Ascending aorta (tissue), 2 donors: Measurements from ENCODE around the gene CPN2. TPM values are rescaled to one million over a fixed set of nuclear protein-coding genes. Genes with fewer than 3 reads are reported as not detected.

ENCODE experiments used
- DNase-seq, 2 donors: peaks; one replicate each; pipeline ENCODE4 v3.0.0-alpha.2; 2019; ENCODE audit warnings: low spot score in 2 of 2
- H3K27ac ChIP-seq, 2 donors: fragments of 200-600 bp; sonication (generic); one replicate each; pipeline ENCODE4 v1.5.1; 2016 to 2017; ENCODE audit warnings: mild to moderate bottlenecking in 1 of 2
- H3K27me3 ChIP-seq: fragments of 200-600 bp; sonication (generic); one replicate; pipeline ENCODE4 v1.5.1; 2017
- H3K36me3 ChIP-seq, 2 donors: fragments of 200-600 bp; sonication (generic); one replicate each; pipeline ENCODE4 v1.5.1; 2016
- H3K4me1 ChIP-seq, 2 donors: fragments of 200-600 bp; sonication (generic); one replicate each; pipeline ENCODE4 v1.5.1; 2016 to 2017; ENCODE audit warnings: mild to moderate bottlenecking in 1 of 2
- H3K4me3 ChIP-seq, 2 donors: fragments of 200-600 bp; sonication (generic); one replicate each; pipeline ENCODE4 v1.5.1; 2016 to 2017; ENCODE audit warnings: mild to moderate bottlenecking in 1 of 2
- H3K9me3 ChIP-seq, 2 donors: fragments of 200-600 bp; sonication (generic); one replicate each; pipeline ENCODE4 v1.5.1; 2016
- intact Hi-C: fragments of 100-400 bp; cut with DNase I; formaldehyde crosslinking; loops from one replicate; pipeline ENCODE4 v1.15.1; 2023
- total RNA-seq: library from RNA; depleted of rRNA; stranded (reverse); fragments of >200 nt; gene quantifications from one replicate; pipeline ENCODE4 v1.1.0, GENCODE V29; 2016
- TF ChIP-seq, protein P1 (sequence below), 3 experiments: fragments of 200-600 bp in 2 of 3; fragments of 450-650 bp in 1 of 3; sonication (generic) in 2 of 3; IDR thresholded peaks; one replicate each; pipeline ENCODE4 v1.5.1; 2016 to 2019; ENCODE audit warnings: antibody characterized with exemption in 3 of 3, mild to moderate bottlenecking in 1 of 3, moderate library complexity in 1 of 3

CPN2 gene
- total RNA-seq, 1 donor from 2014 or later = not detected

DNA sequence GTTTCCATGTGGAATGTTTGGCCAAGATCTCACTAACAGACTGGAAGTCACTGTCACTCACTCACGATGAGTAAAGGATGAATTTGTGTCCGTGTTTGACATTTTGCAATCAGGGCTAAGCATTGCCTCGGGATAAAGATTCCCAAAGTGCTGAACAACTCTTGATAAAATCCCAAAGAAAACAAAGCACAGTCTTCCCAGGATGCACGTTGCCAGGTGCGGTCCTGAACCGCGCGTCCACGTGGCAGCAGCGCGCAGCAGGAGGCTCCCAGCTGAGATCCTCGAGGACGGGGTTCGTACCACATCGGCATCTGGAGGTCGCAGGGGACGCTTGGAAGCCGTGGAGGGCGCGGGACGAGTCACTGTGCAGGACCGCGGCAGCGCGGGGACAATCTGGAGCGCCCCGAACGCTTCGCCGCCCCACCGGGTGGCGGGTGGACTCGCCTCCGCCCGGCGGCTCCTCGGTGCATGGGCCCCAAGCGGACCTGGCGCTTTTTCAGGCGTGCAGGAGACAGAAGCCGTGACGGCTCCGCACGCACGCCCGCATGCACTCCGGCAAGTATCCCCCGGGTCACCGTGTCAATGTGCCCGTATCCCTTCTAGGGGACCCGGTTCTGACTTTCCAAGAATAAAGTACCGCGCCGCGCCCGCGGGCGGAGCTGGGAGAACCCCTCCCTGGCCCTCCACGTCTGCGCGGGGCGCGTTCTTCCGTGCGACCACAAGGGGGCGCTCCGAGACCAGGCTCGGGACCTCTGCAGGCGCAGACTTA lies 17.7 kb downstream of the CPN2 start:
- H3K9me3 ChIP-seq = no peaks in the 10 kb centered on the region
- H3K27ac ChIP-seq = no peak overlapping the region
- peak in 1 of 2 donors; percentile 90 for DNase-seq
- peaks cover 0 to 5% of the 10 kb centered on the region in 2 donors for H3K4me1 ChIP-seq
- H3K4me3 ChIP-seq = peak overlapping the region; percentile 20 to 66
- no peaks in the 10 kb centered on the region for H3K27me3 ChIP-seq
- H3K36me3 ChIP-seq = no peaks in the 10 kb centered on the region
- intact Hi-C loops = loop anchor here (1.0 to 10.0 kb wide), 3 partner anchors 11 to 261 kb away; no protein-coding TSS in a partner anchor
- TF ChIP-seq, protein P1, sequence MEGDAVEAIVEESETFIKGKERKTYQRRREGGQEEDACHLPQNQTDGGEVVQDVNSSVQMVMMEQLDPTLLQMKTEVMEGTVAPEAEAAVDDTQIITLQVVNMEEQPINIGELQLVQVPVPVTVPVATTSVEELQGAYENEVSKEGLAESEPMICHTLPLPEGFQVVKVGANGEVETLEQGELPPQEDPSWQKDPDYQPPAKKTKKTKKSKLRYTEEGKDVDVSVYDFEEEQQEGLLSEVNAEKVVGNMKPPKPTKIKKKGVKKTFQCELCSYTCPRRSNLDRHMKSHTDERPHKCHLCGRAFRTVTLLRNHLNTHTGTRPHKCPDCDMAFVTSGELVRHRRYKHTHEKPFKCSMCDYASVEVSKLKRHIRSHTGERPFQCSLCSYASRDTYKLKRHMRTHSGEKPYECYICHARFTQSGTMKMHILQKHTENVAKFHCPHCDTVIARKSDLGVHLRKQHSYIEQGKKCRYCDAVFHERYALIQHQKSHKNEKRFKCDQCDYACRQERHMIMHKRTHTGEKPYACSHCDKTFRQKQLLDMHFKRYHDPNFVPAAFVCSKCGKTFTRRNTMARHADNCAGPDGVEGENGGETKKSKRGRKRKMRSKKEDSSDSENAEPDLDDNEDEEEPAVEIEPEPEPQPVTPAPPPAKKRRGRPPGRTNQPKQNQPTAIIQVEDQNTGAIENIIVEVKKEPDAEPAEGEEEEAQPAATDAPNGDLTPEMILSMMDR (IDR thresholded peaks at IDR 0.05) = peak; percentile 96 to 98 (median 98)

DNA sequence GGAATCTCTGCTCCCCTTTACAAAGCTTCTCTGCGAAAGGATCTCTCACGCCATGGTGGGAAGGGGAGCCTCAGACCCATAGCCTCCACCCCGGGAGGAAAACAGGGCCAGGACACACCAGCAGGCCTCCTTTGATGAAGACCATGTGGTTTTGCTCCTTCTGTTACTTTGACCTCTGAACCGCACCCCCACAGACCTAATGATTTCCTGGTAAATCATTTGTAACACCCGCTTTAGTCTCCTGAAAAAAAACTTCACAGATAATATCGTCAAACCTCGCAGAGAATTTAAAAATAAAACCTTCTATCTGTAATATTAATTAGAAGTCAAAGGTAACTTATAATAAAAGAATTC lies 18.3 kb downstream of the CPN2 start:
- Histone ChIP-seq H3K4me3 (no peak overlapping the region), H3K9me3 (no peaks in the 10 kb centered on the region), H3K36me3 (no peaks in the 10 kb centered on the region), H3K4me1 (peaks cover 0 to 5% of the 10 kb centered on the region in 2 donors), H3K27me3 (no peaks in the 10 kb centered on the region), H3K27ac (no peak overlapping the region)
- DNase-seq = no peak
- intact Hi-C loops = loop anchor here (1.0 to 10.0 kb wide), 3 partner anchors 11 to 262 kb away; no protein-coding TSS in a partner anchor
- TF ChIP-seq, protein P1 (IDR thresholded peaks at IDR 0.05) = no peak

DNA sequence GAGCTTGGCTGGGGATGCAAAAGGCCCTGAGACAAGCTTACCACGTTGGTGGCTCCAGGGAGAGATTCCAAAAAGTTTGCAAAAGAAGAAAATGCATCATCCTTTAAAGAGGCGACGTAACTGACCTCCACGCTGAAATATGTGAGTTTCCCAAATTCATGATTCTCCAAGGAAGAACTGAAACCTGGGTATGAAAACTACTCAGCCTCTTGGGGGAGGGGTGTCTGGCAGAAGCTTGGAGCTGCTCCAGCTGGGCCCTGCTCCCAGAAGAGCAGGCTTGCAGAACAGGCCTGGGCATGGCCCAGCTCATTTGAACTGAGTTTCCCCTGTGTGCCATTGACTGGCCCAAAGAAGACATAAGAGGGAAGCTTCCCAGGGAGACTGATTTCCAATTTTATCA lies 20.5 kb downstream of the CPN2 start:
- Histone ChIP-seq H3K27me3 (no peaks in the 10 kb centered on the region), H3K9me3 (no peaks in the 10 kb centered on the region), H3K27ac (no peak overlapping the region), H3K4me1 (peaks cover 0 to 5% of the 10 kb centered on the region in 2 donors), H3K36me3 (no peaks in the 10 kb centered on the region), H3K4me3 (no peak overlapping the region)
- DNase-seq = no peak
- intact Hi-C loops = loop anchor here (5.0 to 10.0 kb wide), 2 partner anchors 77 to 264 kb away; no protein-coding TSS in a partner anchor
- TF ChIP-seq, protein P1 (IDR thresholded peaks at IDR 0.05) = no peak

DNA sequence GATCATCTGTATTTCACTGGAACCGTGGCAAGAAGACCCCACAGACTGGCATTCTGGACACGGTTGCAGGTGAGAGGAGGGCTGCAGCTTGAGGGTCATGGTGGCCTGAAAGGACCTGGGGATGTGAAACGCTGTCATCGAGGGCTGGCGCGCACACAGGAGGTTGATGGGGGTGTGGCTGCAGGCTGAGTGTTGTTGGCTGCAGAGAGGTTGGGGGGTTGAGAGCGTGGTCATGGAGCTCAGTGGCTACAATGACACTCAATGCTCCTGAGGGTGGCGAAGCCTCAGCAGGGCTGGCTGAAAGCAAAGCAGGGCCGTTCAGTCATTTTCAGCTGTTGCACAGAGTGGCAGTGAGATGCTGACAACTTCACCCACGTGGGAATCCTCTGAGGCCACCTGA lies 21.0 kb downstream of the CPN2 start:
- no peak overlapping the region for H3K27ac ChIP-seq
- intact Hi-C loops = loop anchor here (5.0 to 10.0 kb wide), 2 partner anchors 77 to 265 kb away; no protein-coding TSS in a partner anchor

DNA sequence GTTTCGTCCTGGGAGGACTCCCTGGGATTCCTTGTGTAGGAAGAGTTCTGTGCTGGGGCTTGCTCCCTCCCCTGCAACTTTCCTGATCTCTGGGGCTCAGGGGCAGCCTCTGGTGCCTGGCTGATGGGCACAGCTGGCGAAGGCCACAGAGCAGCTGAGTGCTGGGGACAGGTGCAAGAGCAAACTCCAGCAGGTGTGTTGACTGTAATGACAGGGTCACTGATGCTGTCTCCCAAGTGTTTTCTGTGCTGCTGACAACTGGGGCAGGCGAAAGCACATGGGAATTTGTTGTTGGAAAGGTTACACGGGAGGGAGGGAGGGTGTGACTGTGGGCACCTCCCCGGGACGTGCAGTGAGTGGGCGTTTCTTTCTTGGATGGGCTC lies 21.6 kb downstream of the CPN2 start:
- no peaks in the 10 kb centered on the region for H3K36me3 ChIP-seq
- H3K4me3 ChIP-seq = no peak overlapping the region
- no peaks in the 10 kb centered on the region for H3K9me3 ChIP-seq
- H3K4me1 ChIP-seq = peaks cover 0 to 5% of the 10 kb centered on the region in 2 donors
- intact Hi-C loops = no loop called here
- DNase-seq = no peak
- no peaks in the 10 kb centered on the region for H3K27me3 ChIP-seq
- no peak overlapping the region for H3K27ac ChIP-seq
- TF ChIP-seq, protein P1 (IDR thresholded peaks at IDR 0.05) = no peak

More for the DNA sequence above, 21.0 kb downstream of the CPN2 start:
- Histone ChIP-seq H3K4me1 (peaks cover 0 to 5% of the 10 kb centered on the region in 2 donors), H3K9me3 (no peaks in the 10 kb centered on the region), H3K4me3 (no peak overlapping the region), H3K27me3 (no peaks in the 10 kb centered on the region), H3K36me3 (no peaks in the 10 kb centered on the region)
- TF ChIP-seq, protein P1 (IDR thresholded peaks at IDR 0.05) = no peak
- DNase-seq = no peak
